ENCODE results near the gene ZNF331.
"Not testable (repeated sequence)": the region's sequence is repeated elsewhere in the genome, so short reads cannot be mapped to it uniquely, and the experiment has no call there.

GRCh38 chr19:53503671-53504364 is 34.1 kb upstream of the ZNF331 start:
- not testable (repeated sequence) for TF ChIP-seq CTCF, POLR2A (IDR thresholded peaks at IDR 0.05)

Measured in esophagus squamous epithelium (tissue), 4 donors.